ENCODE data around the gene THBS2. TPM values are rescaled to one million over a fixed set of nuclear protein-coding genes. Genes with fewer than 3 reads are reported as not detected.

The THBS2 gene
- total and polyA plus RNA-seq, 8 donors = under 0.01 to 56.0 (median 2.4) TPM

DNA sequence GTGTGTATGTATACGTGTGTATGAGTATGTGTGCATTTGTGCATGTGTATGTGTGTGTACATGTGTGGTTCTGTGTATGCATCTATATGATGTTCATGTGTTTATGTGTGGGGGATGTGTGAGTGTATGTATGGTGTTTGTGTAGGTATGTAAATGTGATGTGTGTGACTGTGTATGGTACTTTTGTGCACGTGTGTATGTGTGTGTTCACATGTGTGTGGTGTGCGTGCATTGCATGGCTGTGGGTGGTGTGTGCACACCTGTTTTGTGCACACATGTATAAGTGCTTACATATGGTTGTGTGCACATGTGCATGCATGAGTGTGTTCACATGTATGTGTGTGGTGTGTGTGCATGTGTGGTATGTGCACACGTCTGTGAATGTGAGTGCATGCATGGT is 6.2 kb downstream of the THBS2 start:
- Histone ChIP-seq H3K4me1 (peaks cover 0 to 9% (median 5%) of the 10 kb centered on the region in 4 donors), H3K4me3 (no peak overlapping the region), H3K9me3 (no peaks in the 10 kb centered on the region), H3K36me3 (peaks cover 0 to 17% (median 2%) of the 10 kb centered on the region in 4 donors), H3K27me3 (peaks cover 0 to 27% (median 6%) of the 10 kb centered on the region in 3 donors), H3K27ac (no peak overlapping the region)
- 82 to 96% (median 94%) methylated on average over 4 of the region's 4 CpGs for WGBS, 5 donors
- DNase-seq = peak in 1 of 2 donors; percentile 2
- TF ChIP-seq POLR2A (IDR thresholded peaks at IDR 0.05) = no peak
- no peak for TF ChIP-seq EP300 (IDR thresholded peaks at IDR 0.05)
- TF ChIP-seq POLR2AphosphoS5 (IDR thresholded peaks at IDR 0.05) = no peak
- TF ChIP-seq, protein P1, sequence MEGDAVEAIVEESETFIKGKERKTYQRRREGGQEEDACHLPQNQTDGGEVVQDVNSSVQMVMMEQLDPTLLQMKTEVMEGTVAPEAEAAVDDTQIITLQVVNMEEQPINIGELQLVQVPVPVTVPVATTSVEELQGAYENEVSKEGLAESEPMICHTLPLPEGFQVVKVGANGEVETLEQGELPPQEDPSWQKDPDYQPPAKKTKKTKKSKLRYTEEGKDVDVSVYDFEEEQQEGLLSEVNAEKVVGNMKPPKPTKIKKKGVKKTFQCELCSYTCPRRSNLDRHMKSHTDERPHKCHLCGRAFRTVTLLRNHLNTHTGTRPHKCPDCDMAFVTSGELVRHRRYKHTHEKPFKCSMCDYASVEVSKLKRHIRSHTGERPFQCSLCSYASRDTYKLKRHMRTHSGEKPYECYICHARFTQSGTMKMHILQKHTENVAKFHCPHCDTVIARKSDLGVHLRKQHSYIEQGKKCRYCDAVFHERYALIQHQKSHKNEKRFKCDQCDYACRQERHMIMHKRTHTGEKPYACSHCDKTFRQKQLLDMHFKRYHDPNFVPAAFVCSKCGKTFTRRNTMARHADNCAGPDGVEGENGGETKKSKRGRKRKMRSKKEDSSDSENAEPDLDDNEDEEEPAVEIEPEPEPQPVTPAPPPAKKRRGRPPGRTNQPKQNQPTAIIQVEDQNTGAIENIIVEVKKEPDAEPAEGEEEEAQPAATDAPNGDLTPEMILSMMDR (IDR thresholded peaks at IDR 0.05) = no peak
- intact Hi-C loops (cut with DNase I; ENCODE audit: low total_unique reads) = no loop called here

GRCh38 chr6:169246445-169246844 is 7.2 kb downstream of the THBS2 start:
- Histone ChIP-seq H3K4me1 (no peaks in the 10 kb centered on the region), H3K36me3 (peaks cover 0 to 22% (median 2%) of the 10 kb centered on the region in 4 donors), H3K27me3 (peaks cover 0 to 17% (median under 1%) of the 10 kb centered on the region in 3 donors), H3K4me3 (no peak overlapping the region), H3K9me3 (no peaks in the 10 kb centered on the region), H3K27ac (no peak overlapping the region)
- TF ChIP-seq EP300 (IDR thresholded peaks at IDR 0.05) (no peak), POLR2A (IDR thresholded peaks at IDR 0.05) (no peak), POLR2AphosphoS5 (IDR thresholded peaks at IDR 0.05) (no peak)
- TF ChIP-seq, protein P1 (IDR thresholded peaks at IDR 0.05) = no peak
- WGBS, 5 donors = 81 to 91% (median 87%) methylated on average over 6 of the region's 6 CpGs
- no peak for DNase-seq
- intact Hi-C loops (cut with DNase I; ENCODE audit: low total_unique reads) = no loop called here

DNA sequence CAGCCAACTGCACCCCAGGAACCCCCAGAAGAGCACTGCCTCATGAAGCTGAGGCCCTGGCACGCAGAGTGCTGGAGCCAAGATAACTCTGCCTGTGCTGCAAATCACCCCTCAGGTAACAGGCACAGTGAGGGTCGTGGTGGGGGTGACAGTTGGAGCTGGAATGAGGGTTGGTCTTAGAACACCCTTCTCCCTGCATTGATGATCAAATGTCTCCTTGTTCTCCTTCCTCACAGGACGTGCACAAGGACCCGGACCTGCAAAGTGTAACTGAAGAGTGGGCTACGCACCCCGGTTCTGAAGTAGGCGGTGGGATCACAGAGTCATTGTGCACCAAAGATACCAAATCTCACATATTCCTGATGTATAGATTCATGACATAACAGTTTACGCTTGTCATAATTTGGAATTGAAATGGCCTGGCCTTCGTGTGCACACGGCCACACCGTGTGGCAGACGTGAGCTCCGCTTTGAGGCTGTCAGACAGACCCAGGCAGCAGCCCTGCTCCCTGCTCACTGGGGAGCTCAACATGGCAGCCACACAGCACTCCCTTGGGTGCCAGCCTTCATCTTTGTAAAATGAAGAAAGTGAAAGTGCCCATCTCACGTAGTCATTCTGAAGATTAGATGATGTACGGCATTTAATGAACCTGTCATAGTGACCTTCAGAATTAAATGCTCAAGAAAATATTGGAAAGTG is 8.8 kb downstream of the THBS2 start:
- Histone ChIP-seq H3K9me3 (no peaks in the 10 kb centered on the region), H3K27ac (no peak overlapping the region), H3K36me3 (peaks cover 0 to 23% (median 2%) of the 10 kb centered on the region in 4 donors), H3K27me3 (peaks cover 0 to 6% (median 0%) of the 10 kb centered on the region in 3 donors), H3K4me1 (no peaks in the 10 kb centered on the region), H3K4me3 (no peak overlapping the region)
- no peak for DNase-seq
- TF ChIP-seq, protein P1 (IDR thresholded peaks at IDR 0.05) = no peak
- TF ChIP-seq EP300 (IDR thresholded peaks at IDR 0.05) (no peak), POLR2A (IDR thresholded peaks at IDR 0.05) (no peak), POLR2AphosphoS5 (IDR thresholded peaks at IDR 0.05) (no peak)
- 91 to 96% (median 93%) methylated on average over 14 to 15 of the region's 15 CpGs for WGBS, 5 donors
- intact Hi-C loops (cut with DNase I; ENCODE audit: low total_unique reads) = no loop called here

DNA sequence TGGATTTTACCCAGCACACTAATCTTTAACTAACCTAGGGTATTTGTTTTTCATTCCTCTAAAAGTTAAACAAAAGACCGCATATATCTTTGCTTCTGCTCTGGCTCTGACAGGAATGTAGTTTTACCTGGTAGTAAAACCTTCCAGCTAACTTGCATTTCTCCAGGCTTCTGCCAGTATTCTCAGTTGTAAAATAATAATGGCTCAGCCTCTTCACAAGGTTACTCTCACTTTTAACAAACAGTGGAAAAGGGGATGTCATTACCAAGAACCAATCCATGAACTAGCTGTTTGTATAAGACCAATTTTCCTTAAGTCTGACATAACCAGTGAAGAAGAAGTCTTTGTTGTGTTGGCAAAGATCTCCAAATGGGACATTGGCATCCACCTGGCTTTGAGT is 10.0 kb downstream of the THBS2 start:
- intact Hi-C loops (cut with DNase I; ENCODE audit: low total_unique reads) = no loop called here

More for the DNA sequence above, 10.0 kb downstream of the THBS2 start:
- no peak for DNase-seq
- no peaks in the 10 kb centered on the region for H3K27me3 ChIP-seq
- WGBS, 5 donors = 22 to 57% (median 43%) methylated on average over 1 of the region's 1 CpG
- peaks cover 0 to 23% (median 5%) of the 10 kb centered on the region in 4 donors for H3K36me3 ChIP-seq
- no peak overlapping the region for H3K27ac ChIP-seq
- TF ChIP-seq POLR2A (IDR thresholded peaks at IDR 0.05) = no peak
- TF ChIP-seq, protein P1 (IDR thresholded peaks at IDR 0.05) = no peak
- no peak for TF ChIP-seq EP300 (IDR thresholded peaks at IDR 0.05)
- no peak for TF ChIP-seq POLR2AphosphoS5 (IDR thresholded peaks at IDR 0.05)
- no peaks in the 10 kb centered on the region for H3K9me3 ChIP-seq
- H3K4me1 ChIP-seq = no peaks in the 10 kb centered on the region
- H3K4me3 ChIP-seq = no peak overlapping the region
